Stimulated activated CD4-positive, alpha-beta T cell treated with anti-CD3 and anti-CD28 coated beads, Interleukin-1b, Interleukin-23, amount 100 ng/mL, for 4 hours (primary cell): ENCODE data around the gene TBC1D3B.
"Not testable (repeated sequence)": the region's sequence is repeated elsewhere in the genome, so short reads cannot be mapped to it uniquely, and the experiment has no call there.

Experiments used
- DNase-seq, 2 donors: peaks; one replicate each; pipeline ENCODE4 v3.0.0-alpha.2; 2020; ENCODE audit warnings: low read depth in 2 of 2

Gene TBC1D3B

DNA sequence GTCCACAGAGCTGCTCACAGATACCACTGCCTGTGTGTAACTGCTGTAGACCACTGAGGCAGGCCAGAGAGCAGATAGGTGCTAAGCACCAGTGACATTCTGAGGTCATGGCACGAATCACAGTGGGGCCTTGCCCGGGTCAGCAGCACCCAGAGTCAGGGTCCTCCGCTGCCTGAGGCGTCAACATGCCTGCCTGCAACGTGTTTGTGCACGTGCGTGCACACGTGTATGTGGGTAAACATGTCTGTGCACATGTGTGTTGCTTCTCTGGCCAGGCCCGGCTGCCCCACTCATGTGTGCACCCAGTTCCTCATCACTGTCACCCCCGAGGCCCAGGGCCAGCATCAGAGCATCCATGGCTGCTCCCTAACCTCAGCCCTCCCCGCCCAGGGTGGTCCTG, at the start of gene TBC1D3B:
TSS of gene TBC1D3B (minus strand) at position 101 of the 400 bp plus-strand sequence. CDS start 1,586 bp downstream, outside the sequence.
- DNase-seq = not testable (repeated sequence)

DNA sequence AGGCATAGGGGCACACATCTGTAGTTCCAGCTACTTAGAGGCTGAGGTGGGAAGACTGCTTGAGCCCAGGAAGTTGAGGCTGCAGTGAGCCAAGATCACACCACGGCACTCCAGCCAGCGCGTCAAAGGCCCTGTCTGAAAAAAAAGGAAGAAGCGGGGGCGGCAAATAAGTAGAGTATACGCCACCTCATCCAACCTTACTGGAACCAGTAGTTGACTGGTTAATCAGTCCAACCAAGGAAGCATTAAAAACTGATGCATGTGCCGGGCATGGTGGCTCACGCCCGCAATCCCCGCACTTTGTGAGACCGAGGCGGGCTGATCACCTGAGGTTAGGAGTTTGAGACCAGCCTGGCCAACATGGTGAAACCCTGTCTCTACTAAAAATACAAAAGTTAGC, 46.5 kb upstream of the TBC1D3B start:
- not testable (repeated sequence) for DNase-seq

GRCh38 chr17:36221581-36222100, 45.2 kb upstream of the TBC1D3B start:
- not testable (repeated sequence) for DNase-seq

DNA sequence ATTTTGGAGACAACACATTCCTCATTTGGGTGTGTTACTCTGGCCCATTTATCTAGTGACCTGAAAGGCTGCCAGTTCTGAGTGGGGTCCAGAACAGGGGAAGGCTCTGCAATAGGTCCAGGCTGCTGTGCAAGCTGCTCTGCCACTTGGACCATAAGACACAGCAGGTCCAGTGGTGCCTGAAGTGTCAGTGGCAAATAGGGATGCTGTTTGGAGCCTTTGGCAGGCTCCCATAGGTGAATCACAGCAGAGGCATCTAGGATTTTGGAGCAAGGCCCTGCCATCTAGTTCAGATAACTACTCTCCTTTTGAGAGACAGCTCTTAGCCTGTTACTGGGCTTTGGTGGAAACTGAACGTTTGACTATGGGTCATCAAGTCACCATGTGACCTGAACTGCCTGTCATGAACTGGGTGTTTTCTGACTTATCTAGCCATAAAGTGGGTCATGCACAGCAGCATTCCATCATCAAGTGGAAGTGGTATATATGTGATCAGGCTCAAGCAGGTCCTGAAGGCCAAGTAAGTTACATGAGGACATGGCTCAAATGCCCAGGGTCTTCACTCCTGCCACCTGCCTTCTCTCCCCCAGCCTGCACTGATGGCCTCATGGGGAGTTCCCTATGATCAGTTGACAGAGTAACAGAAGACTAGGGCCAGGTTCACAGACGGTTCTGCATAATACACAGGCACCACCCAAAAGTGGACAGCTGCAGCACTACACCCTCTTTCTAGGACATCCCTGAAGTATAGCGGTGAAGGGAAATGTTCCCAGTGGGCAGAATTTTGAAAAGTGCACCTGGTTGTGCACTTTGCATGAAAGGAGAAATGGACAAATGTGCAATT, 44.5 kb upstream of the TBC1D3B start:
- DNase-seq = not testable (repeated sequence)

- DNase-seq = not testable (repeated sequence)
Measured at GRCh38 chr17:36219556-36219955, 43.1 kb upstream of the TBC1D3B start.

- not testable (repeated sequence) for DNase-seq
Measured at GRCh38 chr17:36215406-36216308, 39.2 kb upstream of the TBC1D3B start.

GRCh38 chr17:36214918-36215317, 38.5 kb upstream of the TBC1D3B start:
- DNase-seq = no peak

GRCh38 chr17:36213695-36214094, 37.3 kb upstream of the TBC1D3B start:
- DNase-seq = no peak

GRCh38 chr17:36212966-36213365, 36.5 kb upstream of the TBC1D3B start:
- DNase-seq = no peak

- DNase-seq = no peak
Measured at GRCh38 chr17:36212272-36212605, 35.8 kb upstream of the TBC1D3B start.

GRCh38 chr17:36211484-36212271, 35.2 kb upstream of the TBC1D3B start:
- not testable (repeated sequence) for DNase-seq

DNA sequence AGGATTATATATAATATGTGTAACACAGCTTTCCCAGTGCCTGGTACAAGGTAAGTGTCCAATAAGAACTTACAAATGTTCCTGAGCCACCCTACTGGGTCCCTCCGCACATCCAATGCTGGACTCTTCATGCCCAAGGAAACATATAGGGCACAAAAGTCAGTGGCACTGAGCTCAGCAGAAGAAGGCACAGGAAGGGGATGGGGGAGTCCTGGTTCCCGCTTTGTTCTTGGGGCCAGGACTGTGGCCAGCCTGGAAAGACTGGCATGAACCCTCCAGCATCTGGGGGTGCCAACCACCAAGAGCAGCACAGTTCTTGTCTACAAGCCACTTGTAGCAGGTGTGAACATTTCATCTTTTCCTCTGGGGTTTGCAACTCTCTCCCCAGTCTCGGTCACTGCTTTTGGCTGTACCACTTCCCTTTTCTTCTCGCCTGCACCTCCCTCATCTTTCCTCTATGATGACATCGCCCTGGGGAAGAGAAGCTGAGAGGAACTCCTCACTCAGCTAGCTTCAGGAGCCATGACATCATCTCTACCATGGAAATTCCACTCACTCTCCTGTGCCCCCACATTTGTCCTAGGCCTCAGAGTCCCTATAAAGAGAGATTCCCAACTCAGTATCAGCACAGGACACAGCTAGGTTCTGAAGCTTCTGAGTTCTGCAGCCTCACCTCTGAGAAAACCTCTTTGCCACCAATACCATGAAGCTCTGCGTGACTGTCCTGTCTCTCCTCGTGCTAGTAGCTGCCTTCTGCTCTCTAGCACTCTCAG, 34.2 kb upstream of the TBC1D3B start, which contains the start of gene CCL4L2:
TSS of gene CCL4L2 (plus strand) at position 625 of the 773 bp plus-strand sequence.
- DNase-seq = not testable (repeated sequence)

DNA sequence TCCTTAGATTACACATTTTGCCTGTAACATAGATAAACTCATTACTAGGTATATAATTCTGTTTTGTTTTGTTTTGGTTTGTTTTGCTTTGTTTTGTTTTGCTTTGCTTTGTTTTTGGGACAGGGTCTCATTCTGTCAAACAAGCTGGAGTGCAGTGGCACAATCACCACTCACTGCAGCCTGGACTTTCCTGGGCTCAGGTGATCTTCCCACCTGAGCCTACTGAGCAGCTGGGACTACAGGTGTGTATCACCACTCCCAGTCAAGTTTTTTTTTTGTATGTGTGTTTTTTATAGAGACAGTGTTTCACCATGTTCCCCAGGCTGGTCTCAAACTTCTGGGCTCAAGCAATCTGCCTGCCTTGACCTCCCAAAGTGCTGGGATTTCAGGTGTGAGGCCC, 33.1 kb upstream of the TBC1D3B start:
- no peak for DNase-seq

- DNase-seq = not testable (repeated sequence)
Measured at GRCh38 chr17:36207383-36207782, 30.9 kb upstream of the TBC1D3B start.

GRCh38 chr17:36206486-36206821, 30.0 kb upstream of the TBC1D3B start:
- DNase-seq = not testable (repeated sequence)

DNA sequence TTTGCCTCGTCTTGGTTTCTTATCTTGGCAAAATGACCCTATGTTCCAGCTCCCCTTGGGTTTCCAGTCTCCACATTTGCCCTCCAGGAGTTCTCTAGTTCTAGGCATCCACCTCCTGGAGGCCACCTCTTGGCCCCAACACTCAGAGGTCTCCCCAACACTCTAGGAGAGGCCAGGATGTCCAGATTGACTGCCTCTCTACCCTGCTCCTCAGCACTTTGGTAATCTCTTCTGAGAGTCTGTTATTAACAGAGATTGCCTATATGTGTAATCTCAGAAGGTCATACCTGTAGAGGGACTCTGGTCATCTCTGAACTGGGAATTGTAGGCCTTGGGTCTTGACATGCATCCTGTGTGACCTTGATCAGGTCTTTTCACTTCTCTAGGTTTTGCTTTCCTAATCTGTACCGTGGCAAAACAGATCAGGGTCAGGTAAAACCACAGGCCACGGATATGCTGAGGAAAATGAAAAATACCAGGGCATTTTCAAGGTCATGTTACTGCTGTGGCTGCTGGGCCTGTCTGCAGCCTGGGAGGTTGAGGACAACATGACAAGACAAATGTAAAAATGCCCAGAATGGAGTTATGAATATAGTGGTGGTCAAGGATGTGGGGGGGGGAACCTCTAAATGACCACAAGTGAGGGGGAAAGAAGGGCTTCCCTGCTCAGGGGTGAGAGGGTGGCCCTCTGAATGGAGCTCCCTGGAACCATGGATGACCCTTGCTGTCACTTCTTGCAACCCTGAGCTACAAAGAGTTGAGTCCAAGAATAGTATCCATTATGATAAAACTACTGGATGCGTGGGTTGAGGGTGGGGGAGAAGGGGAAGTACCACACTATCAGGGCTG, 29.4 kb upstream of the TBC1D3B start:
- DNase-seq = no peak

GRCh38 chr17:36204724-36205500, 28.5 kb upstream of the TBC1D3B start:
- no peak for DNase-seq

DNA sequence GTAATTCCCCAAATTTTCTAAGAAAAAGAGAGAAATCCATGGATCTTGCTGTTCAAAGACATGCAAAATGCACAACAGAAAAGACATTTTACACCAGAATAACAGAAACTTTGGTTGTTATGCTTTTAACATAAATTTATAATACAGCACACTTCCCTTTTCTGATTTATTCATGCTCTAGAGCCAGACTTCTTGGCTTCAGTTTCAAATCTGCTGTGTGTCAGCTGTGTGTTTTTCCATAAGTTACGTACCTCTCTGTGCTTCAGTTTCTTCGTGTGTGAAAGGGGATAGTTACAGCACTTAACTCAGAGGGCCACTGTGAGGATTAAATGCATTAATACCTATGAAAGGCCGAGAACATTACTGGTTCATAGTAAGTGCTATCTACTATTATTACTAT, 26.9 kb upstream of the TBC1D3B start:
- DNase-seq = no peak

DNA sequence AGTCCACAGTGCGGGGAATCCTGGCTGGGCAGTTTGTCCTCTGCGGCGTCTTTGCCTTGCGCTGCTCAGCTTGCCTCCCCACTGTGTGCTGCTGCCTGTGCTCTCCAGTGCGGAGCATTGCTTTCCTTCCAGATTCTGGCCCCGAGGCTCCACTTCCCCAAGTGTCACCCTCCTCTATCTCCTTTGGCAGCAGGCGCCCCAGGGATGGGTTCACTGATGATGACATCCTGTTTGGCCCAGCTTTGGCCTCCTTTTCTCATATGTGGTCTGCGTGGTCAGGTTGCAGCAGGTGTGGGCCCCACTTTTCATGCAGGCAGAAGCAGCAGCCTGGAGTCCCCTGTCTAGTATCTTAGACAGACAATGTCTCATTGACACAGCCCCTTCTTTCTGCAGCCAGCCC, 25.1 kb upstream of the TBC1D3B start:
- not testable (repeated sequence) for DNase-seq
